IPS-NIHi11 (cell line): Measurements from ENCODE around the gene CYFIP1.
A peak's percentile ranks its signal among the peaks of the same experiment; 100 is the strongest.

Source experiments
- DNase-seq: peaks from one replicate; pipeline ENCODE4 v3.0.0; 2012; ENCODE audit warnings: mixed read lengths, low spot score

CYFIP1 gene

GRCh38 chr15:22867886-22868285 lies 112.3 kb downstream of the CYFIP1 start:
- no peak for DNase-seq

GRCh38 chr15:22866079-22866478 lies 114.1 kb downstream of the CYFIP1 start:
- DNase-seq, result no peak

GRCh38 chr15:22863356-22863755 lies 116.8 kb downstream of the CYFIP1 start:
- no peak for DNase-seq

- DNase-seq, result no peak
These were observed 119.0 kb downstream of the CYFIP1 start for GRCh38 chr15:22861161-22861560.

- DNase-seq, result no peak
These were observed 123.5 kb downstream of the CYFIP1 start for GRCh38 chr15:22856659-22857058.

GRCh38 chr15:22855791-22856190 lies 124.4 kb downstream of the CYFIP1 start:
- no peak for DNase-seq

- DNase-seq, result no peak
These were observed 128.7 kb downstream of the CYFIP1 start for GRCh38 chr15:22851513-22851912.

GRCh38 chr15:22850055-22850454 lies 130.1 kb downstream of the CYFIP1 start:
- no peak for DNase-seq

- DNase-seq, result no peak
These were observed 134.1 kb downstream of the CYFIP1 start for GRCh38 chr15:22846073-22846472.

- DNase-seq, result peak; percentile 68
These were observed 134.8 kb downstream of the CYFIP1 start for GRCh38 chr15:22845289-22845900.

- no peak for DNase-seq
These were observed 135.5 kb downstream of the CYFIP1 start for GRCh38 chr15:22844421-22845288.

GRCh38 chr15:22839046-22839695 lies 141.0 kb downstream of the CYFIP1 start:
- DNase-seq, result peak; percentile 22

GRCh38 chr15:22838292-22839042 lies 141.7 kb downstream of the CYFIP1 start, which contains the start of gene NIPA2:
TSS of gene NIPA2 (plus strand) at chr15:22838666. CDS start at chr15:22851732, 13,066 bp downstream.
- peak; percentile 99 for DNase-seq

- DNase-seq, result no peak
These were observed 148.7 kb downstream of the CYFIP1 start for GRCh38 chr15:22831473-22831872.

GRCh38 chr15:22827125-22827524 lies 153.0 kb downstream of the CYFIP1 start:
- DNase-seq, result peak; percentile 23

GRCh38 chr15:22823495-22824128 lies 156.6 kb downstream of the CYFIP1 start:
- no peak for DNase-seq

- DNase-seq, result no peak
These were observed 160.5 kb downstream of the CYFIP1 start for GRCh38 chr15:22819651-22820050.
